ENCODE measurements around the gene PIGN. TPM values are rescaled to one million over a fixed set of nuclear protein-coding genes. Genes with fewer than 3 reads are reported as not detected.

PIGN gene
- polyA plus RNA-seq, 3 donors = 4.1 to 14.7 (median 14.6) TPM

DNA sequence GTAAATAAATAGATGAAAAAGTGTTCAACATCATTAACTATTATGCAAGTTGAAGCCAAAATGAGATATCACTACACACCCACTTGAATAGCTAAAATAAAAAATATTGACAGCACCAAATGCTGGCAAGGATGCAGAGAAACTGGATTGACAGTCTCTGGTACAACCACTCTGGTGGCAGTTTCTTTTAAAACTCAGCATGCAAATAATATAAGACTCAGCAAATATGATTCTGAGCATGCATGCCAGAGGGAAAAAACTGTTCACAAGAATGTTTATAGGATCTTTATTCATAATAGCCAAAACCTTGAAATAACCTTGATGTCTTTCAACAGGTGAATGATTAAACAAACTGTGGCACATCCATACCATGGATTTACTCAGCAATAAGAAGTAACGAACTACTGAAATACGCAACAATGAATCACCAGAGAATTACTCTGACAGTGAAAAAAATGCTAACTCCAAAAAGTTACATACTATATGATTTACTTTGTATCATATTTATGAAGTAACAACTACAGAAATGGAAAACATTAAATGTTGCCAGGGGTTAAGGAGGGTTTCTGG is 131.8 kb downstream of the PIGN start:
- peaks cover 18 to 29% of the 10 kb centered on the region in 2 donors for H3K36me3 Mint-ChIP-seq
- Histone ChIP-seq H2AFZ (ENCODE audit: insufficient read depth, low read depth, low read length, poor library complexity, severe bottlenecking) (no peak overlapping the region), H3K4me2 (replicated peaks; ENCODE audit: extremely low read depth, low read length, poor library complexity, severe bottlenecking) (no peak overlapping the region), H3K9me3 (replicated peaks in 1 of 2; ENCODE audit: control insufficient read depth in 1 of 2, insufficient read depth in 1 of 2, low read length in 2 of 2) (no peaks in the 10 kb centered on the region), H3K79me2 (ENCODE audit: insufficient read depth, low read length) (no peaks in the 10 kb centered on the region), H3K9ac (ENCODE audit: insufficient read depth, low read length, poor library complexity, severe bottlenecking) (no peak overlapping the region), H3K27ac (ENCODE audit: low read depth in 1 of 2, low read length in 2 of 2) (no peak overlapping the region), H3K4me3 (replicated peaks in 1 of 3; ENCODE audit: low read depth in 2 of 3, low read length in 3 of 3) (no peak overlapping the region), H3K27me3 (ENCODE audit: control insufficient read depth in 2 of 2, insufficient read depth in 2 of 2, low read length in 2 of 2) (no peaks in the 10 kb centered on the region), H3K36me3 (replicated peaks in 1 of 2; ENCODE audit: control insufficient read depth in 1 of 2, insufficient read depth in 2 of 2, low read length in 2 of 2) (peaks cover 0 to 2% of the 10 kb centered on the region in 2 donors), H4K20me1 (ENCODE audit: insufficient read depth, low read length) (no peaks in the 10 kb centered on the region), H3K4me1 (ENCODE audit: control insufficient read depth in 1 of 2, insufficient read depth in 2 of 2, low read length in 2 of 2) (no peaks in the 10 kb centered on the region)
- intact Hi-C loops (cut with micrococcal nuclease) = no loop called here
- WGBS (ENCODE audit: insufficient coverage) = no CpG with 5 or more reads among the region's 2 CpGs
- H3K4me3 Mint-ChIP-seq = no peak overlapping the region
- no peaks in the 10 kb centered on the region for H3K4me1 Mint-ChIP-seq
- H3K27me3 Mint-ChIP-seq (ENCODE audit: low read depth in 3 of 3) = peaks cover 0 to 2% (median 0%) of the 10 kb centered on the region in 3 donors
- no peak for DNase-seq
- no peak overlapping the region for H3K27ac Mint-ChIP-seq
- TF ChIP-seq, protein P1, sequence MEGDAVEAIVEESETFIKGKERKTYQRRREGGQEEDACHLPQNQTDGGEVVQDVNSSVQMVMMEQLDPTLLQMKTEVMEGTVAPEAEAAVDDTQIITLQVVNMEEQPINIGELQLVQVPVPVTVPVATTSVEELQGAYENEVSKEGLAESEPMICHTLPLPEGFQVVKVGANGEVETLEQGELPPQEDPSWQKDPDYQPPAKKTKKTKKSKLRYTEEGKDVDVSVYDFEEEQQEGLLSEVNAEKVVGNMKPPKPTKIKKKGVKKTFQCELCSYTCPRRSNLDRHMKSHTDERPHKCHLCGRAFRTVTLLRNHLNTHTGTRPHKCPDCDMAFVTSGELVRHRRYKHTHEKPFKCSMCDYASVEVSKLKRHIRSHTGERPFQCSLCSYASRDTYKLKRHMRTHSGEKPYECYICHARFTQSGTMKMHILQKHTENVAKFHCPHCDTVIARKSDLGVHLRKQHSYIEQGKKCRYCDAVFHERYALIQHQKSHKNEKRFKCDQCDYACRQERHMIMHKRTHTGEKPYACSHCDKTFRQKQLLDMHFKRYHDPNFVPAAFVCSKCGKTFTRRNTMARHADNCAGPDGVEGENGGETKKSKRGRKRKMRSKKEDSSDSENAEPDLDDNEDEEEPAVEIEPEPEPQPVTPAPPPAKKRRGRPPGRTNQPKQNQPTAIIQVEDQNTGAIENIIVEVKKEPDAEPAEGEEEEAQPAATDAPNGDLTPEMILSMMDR (IDR thresholded peaks at IDR 0.05) = no peak
- H3K9me3 Mint-ChIP-seq = peaks cover 0 to 7% (median 5%) of the 10 kb centered on the region in 7 donors

DNA sequence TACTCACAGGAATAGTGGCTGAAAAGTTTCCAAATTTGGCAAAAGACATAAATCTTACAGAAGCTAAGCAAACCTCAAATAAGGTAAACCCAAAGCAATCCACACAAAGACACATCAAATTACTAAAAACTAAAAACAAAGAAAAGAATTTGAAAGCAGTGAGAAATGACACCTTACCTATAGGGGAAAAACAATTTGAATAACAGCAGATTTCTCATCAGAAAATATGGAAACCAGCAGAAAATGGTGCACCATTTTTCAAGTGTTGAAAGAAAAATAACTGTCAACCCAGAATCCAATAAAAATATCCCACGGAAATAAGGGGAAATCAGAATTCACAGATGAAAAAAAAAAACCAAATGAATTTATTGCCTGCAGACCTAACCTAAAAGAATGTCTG is 138.6 kb downstream of the PIGN start:
- intact Hi-C loops (cut with micrococcal nuclease) = no loop called here
- Histone ChIP-seq H3K4me1 (ENCODE audit: control insufficient read depth in 1 of 2, insufficient read depth in 2 of 2, low read length in 2 of 2) (no peaks in the 10 kb centered on the region), H3K36me3 (replicated peaks in 1 of 2; ENCODE audit: control insufficient read depth in 1 of 2, insufficient read depth in 2 of 2, low read length in 2 of 2) (no peaks in the 10 kb centered on the region), H3K27me3 (ENCODE audit: control insufficient read depth in 2 of 2, insufficient read depth in 2 of 2, low read length in 2 of 2) (no peaks in the 10 kb centered on the region), H3K9ac (ENCODE audit: insufficient read depth, low read length, poor library complexity, severe bottlenecking) (no peak overlapping the region), H3K9me3 (replicated peaks in 1 of 2; ENCODE audit: control insufficient read depth in 1 of 2, insufficient read depth in 1 of 2, low read length in 2 of 2) (peaks cover 0 to 8% of the 10 kb centered on the region in 2 donors), H3K27ac (ENCODE audit: low read depth in 1 of 2, low read length in 2 of 2) (no peak overlapping the region), H3K4me3 (replicated peaks in 1 of 3; ENCODE audit: low read depth in 2 of 3, low read length in 3 of 3) (no peak overlapping the region), H3K79me2 (ENCODE audit: insufficient read depth, low read length) (no peaks in the 10 kb centered on the region), H3K4me2 (replicated peaks; ENCODE audit: extremely low read depth, low read length, poor library complexity, severe bottlenecking) (no peak overlapping the region), H2AFZ (ENCODE audit: insufficient read depth, low read depth, low read length, poor library complexity, severe bottlenecking) (no peak overlapping the region), H4K20me1 (ENCODE audit: insufficient read depth, low read length) (no peaks in the 10 kb centered on the region)
- Mint-ChIP-seq H3K4me1 (no peaks in the 10 kb centered on the region), H3K4me3 (no peak overlapping the region), H3K36me3 (peaks cover 11 to 27% of the 10 kb centered on the region in 2 donors), H3K9me3 (peaks cover 0 to 13% (median 8%) of the 10 kb centered on the region in 7 donors), H3K27me3 (ENCODE audit: low read depth in 3 of 3) (peaks cover 0 to 1% (median 0%) of the 10 kb centered on the region in 3 donors), H3K27ac (no peak overlapping the region)
- no CpG with 5 or more reads among the region's 1 CpG for WGBS (ENCODE audit: insufficient coverage)
- no peak for DNase-seq
- TF ChIP-seq, protein P1 (IDR thresholded peaks at IDR 0.05) = no peak

All from CD14-positive monocyte (primary cell).